NCI-H2029 (cell line): ENCODE data around the gene ZBED4.

ENCODE experiments used
- DNase-seq: peaks from one replicate; lab custom pipeline; 2025; lab: John Stamatoyannopoulos, UW

Gene ZBED4

GRCh38 chr22:49878206-49878605, 24.6 kb downstream of the ZBED4 start:
- DNase-seq, result no peak

- DNase-seq, result no peak
These were observed 26.2 kb downstream of the ZBED4 start for GRCh38 chr22:49879871-49880270.

GRCh38 chr22:49880281-49880680, 26.6 kb downstream of the ZBED4 start:
- no peak for DNase-seq

- no peak for DNase-seq
These were observed 28.2 kb downstream of the ZBED4 start for GRCh38 chr22:49881856-49882255.

- no peak for DNase-seq
These were observed 29.1 kb downstream of the ZBED4 start for GRCh38 chr22:49882519-49883293.

- DNase-seq, result no peak
These were observed 29.6 kb downstream of the ZBED4 start for GRCh38 chr22:49883294-49883640.

- no peak for DNase-seq
These were observed 30.4 kb downstream of the ZBED4 start for GRCh38 chr22:49884075-49884474.

GRCh38 chr22:49884503-49885260, 31.0 kb downstream of the ZBED4 start:
- no peak for DNase-seq

- DNase-seq, result no peak
These were observed 31.6 kb downstream of the ZBED4 start for GRCh38 chr22:49885281-49885680.

- DNase-seq, result no peak
These were observed 32.2 kb downstream of the ZBED4 start for GRCh38 chr22:49885881-49886280.

- DNase-seq, result no peak
These were observed 32.9 kb downstream of the ZBED4 start for GRCh38 chr22:49886346-49887063.

GRCh38 chr22:49887064-49887451, 33.4 kb downstream of the ZBED4 start:
- no peak for DNase-seq

GRCh38 chr22:49887702-49888101, 34.1 kb downstream of the ZBED4 start:
- no peak for DNase-seq

- DNase-seq, result no peak
These were observed 35.4 kb downstream of the ZBED4 start for GRCh38 chr22:49889071-49889470.

- no peak for DNase-seq
These were observed 38.7 kb downstream of the ZBED4 start for GRCh38 chr22:49892226-49892899.

GRCh38 chr22:49893025-49893424, 39.4 kb downstream of the ZBED4 start:
- DNase-seq, result no peak

GRCh38 chr22:49894322-49895054, 40.8 kb downstream of the ZBED4 start:
- DNase-seq, result no peak

- no peak for DNase-seq
These were observed 42.6 kb downstream of the ZBED4 start for GRCh38 chr22:49896201-49896600.

- DNase-seq, result no peak
These were observed 43.5 kb downstream of the ZBED4 start for GRCh38 chr22:49897015-49897684.

GRCh38 chr22:49899530-49899929, 45.9 kb downstream of the ZBED4 start:
- DNase-seq, result no peak
